ENCODE measurements around the gene CUEDC1. TPM values are rescaled to one million over a fixed set of nuclear protein-coding genes. Genes with fewer than 3 reads are reported as not detected.

CUEDC1 gene
- total and polyA plus RNA-seq, 2 of the 13 experiments (the other 11 are each of a cell fraction or from before 2014, with no cell fraction given), result 7.4 to 12.9 TPM

DNA sequence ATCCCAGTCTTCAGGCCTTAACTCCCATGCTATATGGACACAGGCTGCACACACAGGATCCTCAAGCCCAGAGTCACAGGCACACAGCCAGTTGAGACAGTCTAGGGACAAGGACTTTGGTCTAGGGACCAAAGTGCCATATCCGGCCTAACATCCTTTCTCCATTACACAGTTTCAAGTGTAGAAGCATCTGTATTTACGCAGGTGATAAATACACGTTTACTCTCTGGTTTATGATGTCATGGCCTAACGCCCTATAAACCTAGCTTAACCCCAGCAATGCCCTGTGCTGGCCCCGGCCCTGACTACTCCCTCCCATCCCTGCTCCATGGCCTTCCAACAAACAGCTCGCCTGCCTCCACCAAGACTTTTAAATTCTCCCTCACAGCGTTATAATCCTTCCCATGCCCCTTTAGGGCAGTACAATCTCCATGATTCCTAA, 17.1 kb downstream of the CUEDC1 start (continued):
- TF ChIP-seq, protein P1, sequence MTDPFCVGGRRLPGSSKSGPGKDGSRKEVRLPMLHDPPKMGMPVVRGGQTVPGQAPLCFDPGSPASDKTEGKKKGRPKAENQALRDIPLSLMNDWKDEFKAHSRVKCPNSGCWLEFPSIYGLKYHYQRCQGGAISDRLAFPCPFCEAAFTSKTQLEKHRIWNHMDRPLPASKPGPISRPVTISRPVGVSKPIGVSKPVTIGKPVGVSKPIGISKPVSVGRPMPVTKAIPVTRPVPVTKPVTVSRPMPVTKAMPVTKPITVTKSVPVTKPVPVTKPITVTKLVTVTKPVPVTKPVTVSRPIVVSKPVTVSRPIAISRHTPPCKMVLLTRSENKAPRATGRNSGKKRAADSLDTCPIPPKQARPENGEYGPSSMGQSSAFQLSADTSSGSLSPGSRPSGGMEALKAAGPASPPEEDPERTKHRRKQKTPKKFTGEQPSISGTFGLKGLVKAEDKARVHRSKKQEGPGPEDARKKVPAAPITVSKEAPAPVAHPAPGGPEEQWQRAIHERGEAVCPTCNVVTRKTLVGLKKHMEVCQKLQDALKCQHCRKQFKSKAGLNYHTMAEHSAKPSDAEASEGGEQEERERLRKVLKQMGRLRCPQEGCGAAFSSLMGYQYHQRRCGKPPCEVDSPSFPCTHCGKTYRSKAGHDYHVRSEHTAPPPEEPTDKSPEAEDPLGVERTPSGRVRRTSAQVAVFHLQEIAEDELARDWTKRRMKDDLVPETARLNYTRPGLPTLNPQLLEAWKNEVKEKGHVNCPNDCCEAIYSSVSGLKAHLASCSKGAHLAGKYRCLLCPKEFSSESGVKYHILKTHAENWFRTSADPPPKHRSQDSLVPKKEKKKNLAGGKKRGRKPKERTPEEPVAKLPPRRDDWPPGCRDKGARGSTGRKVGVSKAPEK (CRISPR knock-in tag; IDR thresholded peaks at IDR 0.05; ENCODE audit: borderline replicate concordance), result no peak
- TF ChIP-seq ZNF343 (CRISPR knock-in tag; IDR thresholded peaks at IDR 0.05), result no peak
- no peak for TF ChIP-seq MZF1 (CRISPR knock-in tag; IDR thresholded peaks at IDR 0.05; ENCODE audit: borderline replicate concordance)
- TF ChIP-seq ELF4 (CRISPR knock-in tag; IDR thresholded peaks at IDR 0.05; ENCODE audit: borderline replicate concordance), result no peak
- no peak for TF ChIP-seq FOXP1 (IDR thresholded peaks at IDR 0.05)
- TF ChIP-seq FOXP1 (CRISPR knock-in tag; IDR thresholded peaks at IDR 0.05), result peak; percentile 89
- no peak for TF ChIP-seq MBNL3 (CRISPR knock-in tag; conservative IDR thresholded peaks at IDR 0.05)
- no peak for TF ChIP-seq TOPORS (CRISPR knock-in tag; IDR thresholded peaks at IDR 0.05)
- TF ChIP-seq IRX3 (CRISPR knock-in tag; IDR thresholded peaks at IDR 0.05; ENCODE audit: borderline replicate concordance, low read depth), result no peak
- TF ChIP-seq CCAR2 (optimal IDR thresholded peaks at IDR 0.05; ENCODE audit: low read depth, low read length), result no peak
- TF ChIP-seq MED13 (CRISPR knock-in tag; IDR thresholded peaks at IDR 0.05), result no peak
- TF ChIP-seq ZNF709 (CRISPR knock-in tag; IDR thresholded peaks at IDR 0.05), result 0 out of 2 replicates have a peak, but pooled peaks have one; percentile 18
- no peak for TF ChIP-seq ZNF260 (CRISPR knock-in tag; IDR thresholded peaks at IDR 0.05; ENCODE audit: borderline replicate concordance, low read depth)
- TF ChIP-seq, protein P2, sequence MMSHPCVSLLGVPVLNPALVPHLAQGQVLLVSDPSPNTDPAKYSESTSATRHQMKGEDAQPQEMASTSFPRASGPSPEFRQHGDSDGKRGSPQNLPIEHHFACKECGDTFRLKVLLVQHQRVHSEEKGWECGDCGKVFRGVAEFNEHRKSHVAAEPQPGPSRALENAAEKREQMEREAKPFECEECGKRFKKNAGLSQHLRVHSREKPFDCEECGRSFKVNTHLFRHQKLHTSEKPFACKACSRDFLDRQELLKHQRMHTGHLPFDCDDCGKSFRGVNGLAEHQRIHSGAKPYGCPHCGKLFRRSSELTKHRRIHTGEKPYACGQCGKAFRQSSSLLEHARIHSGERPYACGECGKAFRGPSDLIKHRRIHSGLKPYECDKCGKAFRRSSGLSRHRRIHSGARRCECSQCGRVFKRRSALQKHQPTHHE (CRISPR knock-in tag; IDR thresholded peaks at IDR 0.05; ENCODE audit: borderline replicate concordance), result no peak
- no peak for TF ChIP-seq CHD2 (IDR thresholded peaks at IDR 0.05; ENCODE audit: low read depth, low read length)
- TF ChIP-seq KLF6 (CRISPR knock-in tag; IDR thresholded peaks at IDR 0.05), result 0 out of 2 replicates have a peak, but pooled peaks have one; percentile 56
- TF ChIP-seq HDAC1 (CRISPR knock-in tag; IDR thresholded peaks at IDR 0.05), result peak; percentile 76; the same call in 1 of the 2 replicates
- TF ChIP-seq, protein P3, sequence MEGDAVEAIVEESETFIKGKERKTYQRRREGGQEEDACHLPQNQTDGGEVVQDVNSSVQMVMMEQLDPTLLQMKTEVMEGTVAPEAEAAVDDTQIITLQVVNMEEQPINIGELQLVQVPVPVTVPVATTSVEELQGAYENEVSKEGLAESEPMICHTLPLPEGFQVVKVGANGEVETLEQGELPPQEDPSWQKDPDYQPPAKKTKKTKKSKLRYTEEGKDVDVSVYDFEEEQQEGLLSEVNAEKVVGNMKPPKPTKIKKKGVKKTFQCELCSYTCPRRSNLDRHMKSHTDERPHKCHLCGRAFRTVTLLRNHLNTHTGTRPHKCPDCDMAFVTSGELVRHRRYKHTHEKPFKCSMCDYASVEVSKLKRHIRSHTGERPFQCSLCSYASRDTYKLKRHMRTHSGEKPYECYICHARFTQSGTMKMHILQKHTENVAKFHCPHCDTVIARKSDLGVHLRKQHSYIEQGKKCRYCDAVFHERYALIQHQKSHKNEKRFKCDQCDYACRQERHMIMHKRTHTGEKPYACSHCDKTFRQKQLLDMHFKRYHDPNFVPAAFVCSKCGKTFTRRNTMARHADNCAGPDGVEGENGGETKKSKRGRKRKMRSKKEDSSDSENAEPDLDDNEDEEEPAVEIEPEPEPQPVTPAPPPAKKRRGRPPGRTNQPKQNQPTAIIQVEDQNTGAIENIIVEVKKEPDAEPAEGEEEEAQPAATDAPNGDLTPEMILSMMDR (CRISPR knock-in tag; IDR thresholded peaks at IDR 0.05), result no peak
- TF ChIP-seq, protein P4, sequence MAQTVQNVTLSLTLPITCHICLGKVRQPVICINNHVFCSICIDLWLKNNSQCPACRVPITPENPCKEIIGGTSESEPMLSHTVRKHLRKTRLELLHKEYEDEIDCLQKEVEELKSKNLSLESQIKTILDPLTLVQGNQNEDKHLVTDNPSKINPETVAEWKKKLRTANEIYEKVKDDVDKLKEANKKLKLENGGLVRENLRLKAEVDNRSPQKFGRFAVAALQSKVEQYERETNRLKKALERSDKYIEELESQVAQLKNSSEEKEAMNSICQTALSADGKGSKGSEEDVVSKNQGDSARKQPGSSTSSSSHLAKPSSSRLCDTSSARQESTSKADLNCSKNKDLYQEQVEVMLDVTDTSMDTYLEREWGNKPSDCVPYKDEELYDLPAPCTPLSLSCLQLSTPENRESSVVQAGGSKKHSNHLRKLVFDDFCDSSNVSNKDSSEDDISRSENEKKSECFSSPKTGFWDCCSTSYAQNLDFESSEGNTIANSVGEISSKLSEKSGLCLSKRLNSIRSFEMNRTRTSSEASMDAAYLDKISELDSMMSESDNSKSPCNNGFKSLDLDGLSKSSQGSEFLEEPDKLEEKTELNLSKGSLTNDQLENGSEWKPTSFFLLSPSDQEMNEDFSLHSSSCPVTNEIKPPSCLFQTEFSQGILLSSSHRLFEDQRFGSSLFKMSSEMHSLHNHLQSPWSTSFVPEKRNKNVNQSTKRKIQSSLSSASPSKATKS (CRISPR knock-in tag; IDR thresholded peaks at IDR 0.05), result no peak
- no peak for TF ChIP-seq ZNF264 (CRISPR knock-in tag; IDR thresholded peaks at IDR 0.05)
- TF ChIP-seq MTA3 (CRISPR knock-in tag; IDR thresholded peaks at IDR 0.05), result no peak

All from HepG2 (cell line).